ENCODE data around the gene ACLY.
"Not testable (repeated sequence)": the region's sequence is repeated elsewhere in the genome, so short reads cannot be mapped to it uniquely, and the experiment has no call there.

The ACLY gene

DNA sequence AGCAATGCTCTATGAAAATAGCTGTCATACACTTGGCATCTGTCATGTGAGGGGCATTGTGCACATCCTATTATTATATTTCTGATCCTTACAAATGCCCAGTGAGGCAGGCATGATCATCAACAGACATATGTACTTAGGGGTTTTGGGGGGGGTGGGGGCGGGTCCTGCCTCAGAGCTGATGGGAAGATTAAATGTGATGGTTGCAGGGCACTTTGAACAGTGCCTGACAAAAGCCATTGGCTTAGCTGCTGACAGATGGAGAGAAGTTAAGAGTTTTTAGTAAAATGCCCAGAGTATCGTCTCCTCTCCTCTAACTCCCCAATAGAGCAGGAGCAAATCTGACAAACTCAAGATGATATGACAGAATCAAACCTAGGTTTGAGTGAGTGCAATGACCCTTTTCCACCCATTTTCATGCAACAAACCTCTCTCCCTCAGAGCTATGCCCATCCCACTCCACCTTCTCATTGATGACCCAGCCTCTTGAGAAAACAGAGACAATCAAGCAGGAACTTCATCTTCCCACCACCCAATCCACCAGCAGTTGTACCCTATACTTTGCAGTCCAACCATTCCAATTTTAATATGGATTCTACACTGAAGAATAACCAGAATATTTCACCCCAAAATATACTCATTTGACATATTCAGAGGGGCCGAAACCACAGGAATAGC is 58.4 kb downstream of the ACLY start:
- Mint-ChIP-seq H3K27me3 (ENCODE audit: low read depth) (no peaks in the 10 kb centered on the region), H3K4me3 (no peak overlapping the region), H3K36me3 (ENCODE audit: low read depth) (peaks cover 2% of the 10 kb centered on the region), H3K9me3 (no peaks in the 10 kb centered on the region), H3K4me1 (ENCODE audit: low read depth) (peaks cover 6% of the 10 kb centered on the region), H3K27ac (no peak overlapping the region)

DNA sequence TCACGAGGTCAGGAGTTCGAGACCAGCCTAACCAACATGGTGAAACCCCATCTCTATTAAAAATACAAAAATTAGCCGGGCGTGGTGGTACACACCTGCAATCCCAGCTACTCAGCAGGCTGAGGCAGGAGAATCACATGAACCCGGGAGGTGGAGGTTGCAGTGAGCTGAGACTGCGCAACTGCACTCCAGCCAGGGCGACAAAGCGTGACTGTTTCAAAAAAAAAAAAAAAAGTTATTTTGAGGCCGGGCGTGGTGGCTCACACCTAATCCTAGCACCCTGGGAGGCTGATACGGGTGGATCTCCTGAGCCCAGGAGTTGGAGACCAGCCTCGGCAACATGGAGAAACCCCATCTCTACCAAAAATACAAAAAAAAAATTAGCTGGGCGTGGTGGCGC is 67.4 kb downstream of the ACLY start:
- not testable (repeated sequence) for H3K27me3 Mint-ChIP-seq (ENCODE audit: low read depth); H3K4me1 Mint-ChIP-seq (ENCODE audit: low read depth); H3K4me3 Mint-ChIP-seq; H3K27ac Mint-ChIP-seq; H3K9me3 Mint-ChIP-seq
- peaks cover 20% of the 10 kb centered on the region for H3K36me3 Mint-ChIP-seq (ENCODE audit: low read depth)

DNA sequence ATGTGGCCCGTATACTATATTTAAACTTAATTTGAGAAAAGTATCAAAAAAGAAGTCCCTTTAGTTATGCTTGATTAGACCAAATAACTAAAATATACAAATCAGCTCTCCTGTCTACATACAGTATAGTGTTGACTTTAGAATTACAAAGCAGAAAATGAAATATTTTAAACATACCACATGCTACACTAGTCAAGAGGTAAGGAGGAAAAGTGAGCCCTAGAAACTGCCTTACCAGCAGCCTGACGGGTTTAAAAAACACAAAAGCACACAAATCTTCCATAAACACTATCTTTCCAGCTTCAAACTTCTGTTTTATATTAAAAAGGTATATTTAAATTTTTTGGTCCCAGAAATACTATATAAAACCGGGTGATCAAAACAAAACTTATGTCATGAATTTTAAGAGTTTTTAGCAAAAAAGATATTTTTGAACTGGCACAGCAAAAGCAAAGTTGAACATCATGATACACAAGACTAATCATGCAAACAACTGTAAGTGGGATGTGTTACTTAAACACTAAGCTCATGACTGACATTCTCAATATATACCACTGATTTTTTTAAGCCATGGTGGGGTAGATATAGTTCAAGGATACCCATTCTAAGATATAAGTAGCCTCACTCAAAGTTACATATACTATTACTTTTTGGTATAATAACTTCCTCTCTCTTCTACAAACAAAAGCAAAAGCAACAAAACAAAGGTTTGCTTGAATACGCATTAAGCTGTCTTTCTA is 69.3 kb downstream of the ACLY start:
- no peaks in the 10 kb centered on the region for H3K27me3 Mint-ChIP-seq (ENCODE audit: low read depth)
- H3K4me3 Mint-ChIP-seq: no peak overlapping the region
- H3K4me1 Mint-ChIP-seq (ENCODE audit: low read depth): peaks cover 9% of the 10 kb centered on the region
- H3K27ac Mint-ChIP-seq: no peak overlapping the region
- peaks cover 17% of the 10 kb centered on the region for H3K36me3 Mint-ChIP-seq (ENCODE audit: low read depth)
- H3K9me3 Mint-ChIP-seq: no peaks in the 10 kb centered on the region

DNA sequence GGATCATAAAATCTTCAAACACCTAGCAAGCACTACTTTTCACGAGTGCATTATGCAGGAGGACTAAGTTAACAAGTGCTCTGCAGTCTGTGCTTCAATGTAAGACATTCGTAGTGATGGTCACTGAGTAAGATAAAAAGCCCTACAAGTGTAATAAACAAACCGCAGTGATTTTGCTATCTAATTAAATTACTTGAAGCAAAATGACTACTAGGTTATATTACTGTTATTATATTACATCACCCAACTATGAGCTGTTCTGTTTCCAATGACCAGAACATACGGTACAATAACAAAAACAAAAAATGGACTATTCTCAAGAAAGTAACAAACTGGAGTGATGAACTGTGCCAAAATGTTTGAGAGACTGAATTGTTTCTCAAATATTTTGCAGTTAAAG is 70.0 kb downstream of the ACLY start:
- Mint-ChIP-seq H3K36me3 (ENCODE audit: low read depth) (peaks cover 11% of the 10 kb centered on the region), H3K4me1 (ENCODE audit: low read depth) (peaks cover 9% of the 10 kb centered on the region), H3K27ac (no peak overlapping the region), H3K9me3 (no peaks in the 10 kb centered on the region), H3K27me3 (ENCODE audit: low read depth) (no peaks in the 10 kb centered on the region), H3K4me3 (no peak overlapping the region)

GRCh38 chr17:41844971-41845370 is 73.8 kb downstream of the ACLY start:
- Mint-ChIP-seq H3K4me3 (no peak overlapping the region), H3K9me3 (no peaks in the 10 kb centered on the region), H3K4me1 (ENCODE audit: low read depth) (peaks cover 4% of the 10 kb centered on the region), H3K27ac (no peak overlapping the region), H3K36me3 (ENCODE audit: low read depth) (no peaks in the 10 kb centered on the region), H3K27me3 (ENCODE audit: low read depth) (no peaks in the 10 kb centered on the region)

- H3K27ac Mint-ChIP-seq; H3K4me3 Mint-ChIP-seq; H3K9me3 Mint-ChIP-seq; H3K4me1 Mint-ChIP-seq (ENCODE audit: low read depth); H3K27me3 Mint-ChIP-seq (ENCODE audit: low read depth); H3K36me3 Mint-ChIP-seq (ENCODE audit: low read depth): not testable (repeated sequence)
Observed at GRCh38 chr17:41840781-41841180, 78.0 kb downstream of the ACLY start.

DNA sequence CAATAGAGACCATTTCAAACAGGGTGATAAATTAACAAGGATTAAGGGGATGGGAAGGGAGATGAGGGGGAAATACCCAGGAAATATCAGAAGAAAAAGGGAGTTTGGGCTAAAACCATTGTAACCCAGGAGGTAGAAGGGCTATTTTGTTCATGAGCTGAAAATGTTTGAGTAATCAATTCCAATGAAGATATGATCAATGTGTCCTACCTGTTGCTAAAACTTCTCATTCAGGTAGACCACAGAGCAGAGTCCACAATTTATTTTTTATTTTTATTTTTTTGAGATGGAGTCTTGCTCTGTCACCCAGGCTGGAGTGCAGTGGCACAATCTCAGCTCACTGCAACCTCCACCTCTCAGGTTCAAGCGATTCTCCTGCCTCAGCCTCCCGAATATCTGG is 79.3 kb downstream of the ACLY start:
- not testable (repeated sequence) for H3K27ac Mint-ChIP-seq; H3K27me3 Mint-ChIP-seq (ENCODE audit: low read depth); H3K36me3 Mint-ChIP-seq (ENCODE audit: low read depth); H3K4me3 Mint-ChIP-seq; H3K9me3 Mint-ChIP-seq
- H3K4me1 Mint-ChIP-seq (ENCODE audit: low read depth): peaks cover 11% of the 10 kb centered on the region

GRCh38 chr17:41837761-41838538 is 80.8 kb downstream of the ACLY start, which contains the start of gene KLHL10:
Gene KLHL10 (plus strand): TSS chr17:41837825. CDS start chr17:41837933, 108 bp downstream.
- H3K4me1 Mint-ChIP-seq (ENCODE audit: low read depth): peaks cover 11% of the 10 kb centered on the region

DNA sequence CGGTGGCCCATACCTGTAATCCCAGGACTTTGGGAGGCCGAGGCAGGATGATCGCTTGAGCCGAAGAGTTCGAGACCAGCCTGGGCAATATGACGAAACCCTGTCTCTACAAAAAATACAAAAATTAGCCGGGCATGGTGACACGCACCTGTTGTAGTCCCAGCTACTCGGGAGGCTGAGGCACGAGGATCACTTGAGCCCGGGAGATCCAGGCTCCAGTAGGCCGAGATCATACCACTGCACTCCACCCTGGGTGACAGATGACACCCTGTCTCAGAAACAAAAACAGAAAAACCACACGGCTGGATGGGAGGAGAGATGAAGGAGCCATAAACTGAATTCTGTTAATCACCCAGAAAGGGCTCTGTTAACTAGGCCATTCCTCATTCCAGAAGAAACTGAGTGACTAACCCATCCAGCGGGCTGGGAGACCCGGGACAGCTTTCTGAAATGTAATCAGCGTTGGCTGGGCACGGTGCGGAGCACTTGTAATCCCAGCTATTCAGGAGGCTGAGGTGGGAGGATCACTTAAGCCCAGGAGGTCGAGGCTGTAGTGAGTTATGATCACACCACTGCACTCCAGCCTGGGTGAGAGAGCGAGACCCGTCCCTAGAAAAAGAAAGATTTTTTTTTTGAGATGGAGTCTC is 82.1 kb downstream of the ACLY start:
- Mint-ChIP-seq H3K27ac (no peak overlapping the region), H3K27me3 (ENCODE audit: low read depth) (peaks cover 5% of the 10 kb centered on the region), H3K9me3 (no peaks in the 10 kb centered on the region), H3K4me3 (peak overlapping the region; percentile 73), H3K4me1 (ENCODE audit: low read depth) (peaks cover 11% of the 10 kb centered on the region), H3K36me3 (ENCODE audit: low read depth) (peaks cover 3% of the 10 kb centered on the region)

More at GRCh38 chr17:41837761-41838538, 80.8 kb downstream of the ACLY start, which contains the start of gene KLHL10:
- Mint-ChIP-seq H3K27ac (no peak within 1 kb of the TSS), H3K4me3 (peak within 1 kb of the TSS; percentile 73), H3K27me3 (ENCODE audit: low read depth) (peaks cover 5% of the 10 kb centered on the region), H3K9me3 (no peaks in the 10 kb centered on the region), H3K36me3 (ENCODE audit: low read depth) (no peaks in the 10 kb centered on the region)

DNA sequence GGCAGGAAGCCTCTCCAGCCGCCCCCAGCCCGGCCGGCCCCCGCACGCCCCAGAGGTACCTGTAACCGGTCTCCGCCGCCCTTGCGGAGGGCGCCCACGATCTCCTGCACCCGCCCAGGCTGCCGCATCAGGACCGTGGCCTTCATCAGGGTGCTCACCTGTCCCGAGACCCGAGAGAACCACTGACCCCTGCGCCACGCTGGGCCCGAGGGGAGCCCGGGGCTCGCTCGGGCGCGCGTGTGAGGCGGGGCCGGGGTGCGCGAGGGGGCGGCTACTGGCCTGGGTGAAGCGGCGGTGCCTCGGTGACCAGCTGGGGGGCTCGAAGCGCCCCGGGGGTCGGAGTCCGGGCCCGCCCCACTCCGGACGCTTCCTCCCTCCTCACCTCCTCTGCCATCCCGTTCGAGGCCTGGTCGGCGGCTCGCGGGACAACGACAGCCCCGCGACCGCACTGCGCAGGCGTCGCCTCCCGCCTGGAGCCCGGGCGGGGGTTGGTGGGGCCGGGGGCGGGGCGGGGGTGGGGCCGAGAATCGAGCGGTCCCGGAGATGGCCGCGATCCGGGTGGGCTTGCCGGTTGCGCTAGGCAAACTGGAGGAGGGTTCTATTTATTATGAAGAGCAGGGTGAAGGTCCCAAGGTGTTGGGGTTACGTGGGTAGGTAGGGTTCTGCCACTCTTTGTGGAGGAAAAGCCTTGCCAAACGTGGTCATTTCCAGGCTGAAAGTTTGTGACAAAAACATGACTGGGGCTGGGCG is 82.8 kb downstream of the ACLY start, which contains the start of gene NT5C3B:
Gene NT5C3B (minus strand): TSS at position 433 of the 750 bp plus-strand sequence. CDS start 39 bp downstream, at position 394.
- peaks cover 11% of the 10 kb centered on the region for H3K4me1 Mint-ChIP-seq (ENCODE audit: low read depth)
- peaks cover 6% of the 10 kb centered on the region for H3K36me3 Mint-ChIP-seq (ENCODE audit: low read depth)
- H3K4me3 Mint-ChIP-seq: peak within 1 kb of the TSS; percentile 81
- peaks cover 5% of the 10 kb centered on the region for H3K27me3 Mint-ChIP-seq (ENCODE audit: low read depth)
- no peak within 1 kb of the TSS for H3K27ac Mint-ChIP-seq
- no peaks in the 10 kb centered on the region for H3K9me3 Mint-ChIP-seq

DNA sequence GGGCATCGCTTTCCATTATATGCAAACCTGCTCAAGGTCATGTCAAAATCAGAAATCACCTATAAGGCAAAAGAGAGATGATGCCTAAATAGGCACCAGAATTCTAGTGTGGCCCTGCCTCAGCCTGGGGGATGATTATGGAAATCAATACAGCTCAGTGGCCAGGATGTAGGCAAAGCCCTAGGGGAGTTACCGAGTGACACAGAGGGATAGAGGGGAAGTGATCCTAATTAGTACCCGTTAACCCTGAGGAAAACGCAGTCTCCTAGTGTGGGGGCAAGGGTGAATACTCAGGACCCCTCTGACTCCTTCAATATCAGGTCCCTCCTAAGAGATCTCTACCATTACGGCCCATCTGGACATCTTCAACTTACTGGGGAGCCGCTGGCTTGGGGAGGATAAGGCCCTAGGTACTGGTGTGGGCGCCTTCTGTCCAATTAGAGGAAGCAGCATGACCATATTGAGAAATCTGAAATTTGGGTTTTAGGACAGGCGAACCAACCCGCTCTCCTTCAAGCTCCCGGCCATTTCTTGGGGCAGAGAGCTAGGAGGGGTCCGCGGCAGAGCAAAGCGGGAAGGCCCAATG is 83.4 kb downstream of the ACLY start:
- peaks cover 11% of the 10 kb centered on the region for H3K4me1 Mint-ChIP-seq (ENCODE audit: low read depth)
- H3K9me3 Mint-ChIP-seq: no peaks in the 10 kb centered on the region
- H3K27ac Mint-ChIP-seq: no peak overlapping the region
- peaks cover 5% of the 10 kb centered on the region for H3K27me3 Mint-ChIP-seq (ENCODE audit: low read depth)
- H3K36me3 Mint-ChIP-seq (ENCODE audit: low read depth): peaks cover 6% of the 10 kb centered on the region
- H3K4me3 Mint-ChIP-seq: peak overlapping the region; percentile 81

GRCh38 chr17:41829961-41830360 is 88.8 kb downstream of the ACLY start:
- H3K36me3 Mint-ChIP-seq (ENCODE audit: low read depth); H3K4me1 Mint-ChIP-seq (ENCODE audit: low read depth); H3K9me3 Mint-ChIP-seq; H3K27ac Mint-ChIP-seq; H3K27me3 Mint-ChIP-seq (ENCODE audit: low read depth); H3K4me3 Mint-ChIP-seq: not testable (repeated sequence)

DNA sequence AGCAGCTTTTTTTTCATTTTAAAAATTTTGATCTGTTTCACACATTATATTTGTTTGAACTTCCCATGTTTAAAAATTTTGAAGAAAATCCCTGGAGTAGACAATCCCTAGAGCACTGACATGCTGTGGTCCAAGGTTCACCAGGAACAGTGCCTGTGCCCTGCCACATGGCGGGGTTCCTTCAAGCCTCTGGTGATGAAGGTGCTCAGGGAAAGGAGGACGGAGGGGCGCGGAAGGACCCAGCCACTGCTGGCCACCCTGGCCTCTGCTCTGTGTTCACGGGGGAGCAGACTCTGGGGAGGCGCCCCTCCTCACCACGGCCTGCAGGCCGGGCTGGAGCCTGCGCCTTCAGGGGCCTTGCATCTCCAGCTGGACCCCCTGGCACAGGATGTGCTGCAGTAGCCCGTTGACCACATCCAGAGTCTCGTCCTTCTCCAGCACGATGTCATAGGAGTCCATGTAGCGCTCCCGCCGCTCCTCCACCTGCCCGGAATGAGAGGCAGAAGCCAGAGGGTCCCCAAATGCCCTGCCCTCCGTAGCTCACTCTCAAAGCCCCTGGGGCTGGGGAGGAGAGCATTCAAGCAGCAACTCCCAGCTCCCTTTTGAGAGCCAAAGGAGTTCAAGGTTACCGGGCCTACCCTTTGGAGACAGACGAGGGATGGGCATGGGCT is 93.4 kb downstream of the ACLY start:
- Mint-ChIP-seq H3K27ac (no peak overlapping the region), H3K36me3 (ENCODE audit: low read depth) (peaks cover 3% of the 10 kb centered on the region), H3K9me3 (no peaks in the 10 kb centered on the region), H3K4me3 (no peak overlapping the region), H3K4me1 (ENCODE audit: low read depth) (no peaks in the 10 kb centered on the region), H3K27me3 (ENCODE audit: low read depth) (no peaks in the 10 kb centered on the region)
